Panc1 (cell line): ENCODE measurements around the gene RIPPLY3. TPM values are rescaled to one million over a fixed set of nuclear protein-coding genes. Genes with fewer than 3 reads are reported as not detected.

Experiments used
- ATAC-seq: fragments of 200-7000 bp; cut with Tn5 transposase; 2 replicates; pipeline ENCODE4 v1.9.1; 2020; ENCODE audit warnings: mild to moderate bottlenecking, moderate library complexity
- BruUV-seq: library from RNA; stranded (reverse); fragments of 400-500 nt; replicated peaks from 2 replicates; lab custom pipeline; 2021; lab: Mats Ljungman, UMichigan
- CTCF ChIA-PET: fragments of 300-600 bp; sonication (Branson Sonifier 250); formaldehyde crosslinking; loops from one replicate; lab custom pipeline; 2022; ENCODE audit warnings: antibody characterized with exemption; lab: Charles Lee
- POLR2A ChIA-PET: fragments of 300-600 bp; sonication (Branson Sonifier 250); formaldehyde crosslinking; loops from one replicate; lab custom pipeline; 2022; ENCODE audit warnings: antibody characterized with exemption; lab: Charles Lee
- DNase-seq: peaks from one replicate; pipeline ENCODE4 v3.0.0-alpha.2; 2010; ENCODE audit warnings: low read depth, low spot score
- H3K27ac ChIP-seq: 2 replicates; pipeline ENCODE4 v1.5.1; 2011; ENCODE audit warnings: mild to moderate bottlenecking, low read length, inconsistent platforms
- H3K27me3 ChIP-seq: fragments of 200-500 bp; sonication (Bioruptor generic); 2 replicates; pipeline ENCODE4 v1.6.0; 2014; ENCODE audit warnings: low read length, inconsistent platforms; ENCODE audit not compliant: control insufficient read depth, insufficient read depth
- H3K36me3 ChIP-seq: fragments of 200-500 bp; sonication (Bioruptor generic); 2 replicates; pipeline ENCODE4 v1.5.1; 2014; ENCODE audit warnings: inconsistent platforms, mild to moderate bottlenecking, low read length, moderate library complexity; ENCODE audit not compliant: control insufficient read depth, insufficient read depth
- H3K4me1 ChIP-seq: 2 replicates; pipeline ENCODE4 v1.5.1; 2011; ENCODE audit warnings: inconsistent platforms, mild to moderate bottlenecking, low read length, moderate library complexity; ENCODE audit not compliant: control insufficient read depth, insufficient read depth
- H3K4me3 ChIP-seq, 2 experiments: 2 replicates each; pipeline ENCODE4 v1.5.1; 2011 to 2012; ENCODE audit warnings: low read depth in 2 of 2, low read length in 2 of 2, mild to moderate bottlenecking in 2 of 2, inconsistent platforms in 1 of 2, moderate library complexity in 1 of 2
- H3K9me3 ChIP-seq: fragments of 200-500 bp; sonication (Bioruptor generic); 2 replicates; pipeline ENCODE4 v1.5.1; 2014; ENCODE audit warnings: low read depth, mild to moderate bottlenecking, inconsistent platforms, low read length, moderate library complexity; ENCODE audit not compliant: control insufficient read depth, insufficient read depth
- CTCF ChIP-seq: fragments of 450-650 bp; IDR thresholded peaks from 2 replicates; pipeline ENCODE4 v1.5.1; 2017; ENCODE audit warnings: mild to moderate bottlenecking
- POLR2AphosphoS5 ChIP-seq: IDR thresholded peaks from 2 replicates; pipeline ENCODE4 v1.6.1; 2012; ENCODE audit warnings: mild to moderate bottlenecking, low read depth, low read length, moderate library complexity
- REST ChIP-seq, 2 experiments: IDR thresholded peaks; 2 replicates each; pipeline ENCODE4 v1.6.1; 2011 to 2012; ENCODE audit warnings: low read depth in 2 of 2, control low read depth in 1 of 2, low read length in 1 of 2, mild to moderate bottlenecking in 1 of 2, moderate library complexity in 1 of 2; ENCODE audit not compliant: insufficient read depth in 1 of 2
- SIN3A ChIP-seq: IDR thresholded peaks from 2 replicates; pipeline ENCODE4 v1.6.1; 2012; ENCODE audit warnings: low read depth, mild to moderate bottlenecking, low read length, moderate library complexity, borderline replicate concordance; ENCODE audit not compliant: insufficient read depth
- TCF7L2 ChIP-seq: IDR thresholded peaks from 2 replicates; pipeline ENCODE4 v1.6.1; 2011; ENCODE audit warnings: mild to moderate bottlenecking, low read depth, low read length, inconsistent platforms
- in situ Hi-C: cut with HindIII; loops from 2 replicates; pipeline ENCODE4 v1.10.0; 2016; ENCODE audit warnings: low sequenced_read_pairs, low pct_unique_long_range_greater_than_20kb
- intact Hi-C: fragments of 100-400 bp; cut with micrococcal nuclease; formaldehyde crosslinking; loops from one replicate; pipeline ENCODE4 v1.10.0; 2022; ENCODE audit not compliant: unreplicated experiment
- total RNA-seq: library from RNA; stranded (reverse); gene quantifications from one replicate; pipeline ENCODE4 v1.2.1, GENCODE V29; 2021; ENCODE audit not compliant: unreplicated experiment

Gene RIPPLY3
- total RNA-seq, 1 experiment from 2014 or later = 1.2 TPM

GRCh38 chr21:36965720-36966065 lies 40.8 kb upstream of the RIPPLY3 start:
- DNase-seq (no peak), ATAC-seq (peak; percentile 50)
- Histone ChIP-seq H3K27ac (peak overlapping the region; percentile 51), H3K36me3 (no peaks in the 10 kb centered on the region), H3K4me3 (peak overlapping the region; percentile 58 to 64), H3K27me3 (no peaks in the 10 kb centered on the region), H3K9me3 (no peaks in the 10 kb centered on the region), H3K4me1 (peaks cover 11% of the 10 kb centered on the region)
- ChIA-PET POLR2A (interaction anchor here (0.6 kb wide), 2 partner anchors 58 to 117 kb away, joined by 3 to 4 read pairs; no protein-coding TSS in a partner anchor), CTCF (interaction anchor here (1.1 kb wide), 1 partner anchor 17 kb away, joined by 11 read pairs; no protein-coding TSS in a partner anchor)
- intact Hi-C loops (no loop called here), in situ Hi-C loops (no loop called here)
- BruUV-seq = no TSS peak
- TF ChIP-seq REST (IDR thresholded peaks at IDR 0.05; ENCODE audit: insufficient read depth in 1 of 2, low read depth in 2 of 2, low read length in 1 of 2) (no peak), POLR2AphosphoS5 (no peak), CTCF (no peak), SIN3A (no peak), TCF7L2 (no peak)

GRCh38 chr21:36966066-36966820 lies 40.3 kb upstream of the RIPPLY3 start, which contains the start of gene HLCS:
HLCS (minus strand) TSS chr21:36966669; CDS start chr21:36966638, 31 bp downstream.
- DNase-seq (no peak), ATAC-seq (peak; percentile 96)
- CTCF ChIA-PET = interaction anchor here (0.6 to 1.1 kb wide), 2 partner anchors 18 to 208 kb away, joined by 4 to 11 read pairs; no protein-coding TSS in a partner anchor
- no peaks in the 10 kb centered on the region for H3K27me3 ChIP-seq
- H3K36me3 ChIP-seq = no peaks in the 10 kb centered on the region
- H3K27ac ChIP-seq = peak within 1 kb of the TSS; percentile 84
- no peaks in the 10 kb centered on the region for H3K9me3 ChIP-seq
- POLR2A ChIA-PET = interaction anchor here (0.6 kb wide), 2 partner anchors 58 to 116 kb away, joined by 3 to 4 read pairs; no protein-coding TSS in a partner anchor
- peaks cover 11% of the 10 kb centered on the region for H3K4me1 ChIP-seq
- H3K4me3 ChIP-seq = peak within 1 kb of the TSS; percentile 59 to 64
- BruUV-seq = no TSS peak
- intact Hi-C loops = no loop called here
- no peak for TF ChIP-seq SIN3A
- TF ChIP-seq TCF7L2 = no peak
- peak; percentile 50; the same call in 1 of the 2 replicates for TF ChIP-seq POLR2AphosphoS5
- TF ChIP-seq CTCF = no peak; the same call in 1 of the 2 replicates
- in situ Hi-C loops = no loop called here
